A673 (cell line): Measurements from ENCODE around the gene JAG2.

Experiments
- EZH2 ChIP-seq: fragments of 200-600 bp; sonication (generic); IDR thresholded peaks from 2 replicates; pipeline ENCODE4 v1.6.1; 2017; ENCODE audit warnings: borderline replicate concordance, low read depth, mild to moderate bottlenecking, mixed read lengths, antibody characterized with exemption, low read length; ENCODE audit not compliant: poor library complexity, severe bottlenecking
- TF ChIP-seq, protein P1 (sequence below): fragments of 300-800, 200-600 bp; sonication (generic); conservative IDR thresholded peaks from 2 replicates; pipeline ENCODE4 v1.5.1; 2017; ENCODE audit warnings: low read depth, mild to moderate bottlenecking, antibody characterized with exemption, low read length, moderate library complexity, mixed read lengths

DNA sequence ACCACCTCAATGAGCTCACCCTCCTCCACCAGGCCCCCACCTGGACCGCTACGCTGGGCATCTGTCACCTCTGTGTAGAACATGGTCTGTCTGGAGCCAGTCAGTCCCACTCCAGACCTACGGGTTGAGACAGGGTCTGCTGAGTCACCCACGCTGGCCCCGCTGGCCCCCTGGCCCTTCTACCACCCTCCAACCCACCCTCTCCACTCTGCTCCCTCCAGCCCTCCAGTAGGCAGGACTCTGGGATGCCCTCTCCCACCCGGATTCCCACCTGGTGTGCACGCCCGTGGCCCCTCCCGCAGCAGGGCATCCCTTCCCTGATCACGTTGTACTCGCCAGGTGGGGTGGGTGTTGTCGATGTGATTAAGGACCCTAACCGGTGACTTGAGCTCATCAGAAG lies 4.6 kb upstream of the JAG2 start:
- TF ChIP-seq, protein P1, sequence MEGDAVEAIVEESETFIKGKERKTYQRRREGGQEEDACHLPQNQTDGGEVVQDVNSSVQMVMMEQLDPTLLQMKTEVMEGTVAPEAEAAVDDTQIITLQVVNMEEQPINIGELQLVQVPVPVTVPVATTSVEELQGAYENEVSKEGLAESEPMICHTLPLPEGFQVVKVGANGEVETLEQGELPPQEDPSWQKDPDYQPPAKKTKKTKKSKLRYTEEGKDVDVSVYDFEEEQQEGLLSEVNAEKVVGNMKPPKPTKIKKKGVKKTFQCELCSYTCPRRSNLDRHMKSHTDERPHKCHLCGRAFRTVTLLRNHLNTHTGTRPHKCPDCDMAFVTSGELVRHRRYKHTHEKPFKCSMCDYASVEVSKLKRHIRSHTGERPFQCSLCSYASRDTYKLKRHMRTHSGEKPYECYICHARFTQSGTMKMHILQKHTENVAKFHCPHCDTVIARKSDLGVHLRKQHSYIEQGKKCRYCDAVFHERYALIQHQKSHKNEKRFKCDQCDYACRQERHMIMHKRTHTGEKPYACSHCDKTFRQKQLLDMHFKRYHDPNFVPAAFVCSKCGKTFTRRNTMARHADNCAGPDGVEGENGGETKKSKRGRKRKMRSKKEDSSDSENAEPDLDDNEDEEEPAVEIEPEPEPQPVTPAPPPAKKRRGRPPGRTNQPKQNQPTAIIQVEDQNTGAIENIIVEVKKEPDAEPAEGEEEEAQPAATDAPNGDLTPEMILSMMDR: no peak
- no peak for TF ChIP-seq EZH2
